Measurements from ENCODE around the gene THNSL1.

The THNSL1 gene

DNA sequence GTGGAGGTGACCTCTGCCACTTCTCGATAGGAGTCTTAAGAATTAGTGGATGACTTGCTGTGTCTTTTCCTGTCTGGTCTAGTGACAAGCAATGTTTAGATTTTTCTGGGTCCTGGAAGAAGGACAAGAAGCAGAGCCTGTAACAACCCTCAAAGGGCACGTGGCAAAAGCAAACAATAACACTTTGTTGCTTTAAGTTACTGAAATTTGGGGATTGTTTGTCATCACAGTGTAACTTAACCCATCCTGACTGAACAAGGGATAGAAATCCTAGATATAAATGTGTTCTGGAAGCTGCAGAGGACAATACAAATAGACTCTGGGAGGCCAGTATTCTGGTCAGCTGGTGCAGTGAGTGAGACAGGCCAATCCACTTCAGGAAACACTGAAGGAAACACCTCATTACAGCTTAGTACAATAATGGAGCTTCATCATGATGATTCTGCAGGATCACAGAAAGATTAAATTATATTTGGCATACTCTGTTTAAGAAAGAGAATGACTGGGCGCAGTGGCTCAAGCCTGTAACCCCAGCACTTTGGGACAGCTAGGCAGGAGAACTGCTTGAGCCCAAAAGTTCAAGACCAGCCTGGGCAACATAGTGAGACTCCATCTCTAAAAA is 23.8 kb upstream of the THNSL1 start:
- no peak for TF ChIP-seq EZH2phosphoT487 (IDR thresholded peaks at IDR 0.05; ENCODE audit: borderline replicate concordance, low read length)
- TF ChIP-seq, protein P1, sequence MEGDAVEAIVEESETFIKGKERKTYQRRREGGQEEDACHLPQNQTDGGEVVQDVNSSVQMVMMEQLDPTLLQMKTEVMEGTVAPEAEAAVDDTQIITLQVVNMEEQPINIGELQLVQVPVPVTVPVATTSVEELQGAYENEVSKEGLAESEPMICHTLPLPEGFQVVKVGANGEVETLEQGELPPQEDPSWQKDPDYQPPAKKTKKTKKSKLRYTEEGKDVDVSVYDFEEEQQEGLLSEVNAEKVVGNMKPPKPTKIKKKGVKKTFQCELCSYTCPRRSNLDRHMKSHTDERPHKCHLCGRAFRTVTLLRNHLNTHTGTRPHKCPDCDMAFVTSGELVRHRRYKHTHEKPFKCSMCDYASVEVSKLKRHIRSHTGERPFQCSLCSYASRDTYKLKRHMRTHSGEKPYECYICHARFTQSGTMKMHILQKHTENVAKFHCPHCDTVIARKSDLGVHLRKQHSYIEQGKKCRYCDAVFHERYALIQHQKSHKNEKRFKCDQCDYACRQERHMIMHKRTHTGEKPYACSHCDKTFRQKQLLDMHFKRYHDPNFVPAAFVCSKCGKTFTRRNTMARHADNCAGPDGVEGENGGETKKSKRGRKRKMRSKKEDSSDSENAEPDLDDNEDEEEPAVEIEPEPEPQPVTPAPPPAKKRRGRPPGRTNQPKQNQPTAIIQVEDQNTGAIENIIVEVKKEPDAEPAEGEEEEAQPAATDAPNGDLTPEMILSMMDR (IDR thresholded peaks at IDR 0.05; ENCODE audit: low read depth, low read length, poor library complexity, severe bottlenecking) = no peak
- Histone ChIP-seq H3K9me3 (ENCODE audit: control insufficient read depth, insufficient read depth, low read length) (no peaks in the 10 kb centered on the region), H3K27ac (ENCODE audit: low read depth, low read length) (no peak overlapping the region), H3K79me2 (ENCODE audit: control insufficient read depth, low read length) (no peaks in the 10 kb centered on the region), H3F3A (ENCODE audit: control insufficient read depth, insufficient read depth) (no peaks in the 10 kb centered on the region), H3K27me3 (ENCODE audit: control insufficient read depth, low read length) (no peaks in the 10 kb centered on the region), H3K4me1 (ENCODE audit: control insufficient read depth, low read length) (no peaks in the 10 kb centered on the region), H3K4me3 (ENCODE audit: low read length) (no peak overlapping the region), H3K9me2 (replicated peaks; ENCODE audit: control insufficient read depth, low read length) (no peaks in the 10 kb centered on the region), H4K20me1 (ENCODE audit: control insufficient read depth, insufficient read depth, low read depth, low read length) (no peaks in the 10 kb centered on the region), H3K4me2 (ENCODE audit: low read length) (no peak overlapping the region), H3K36me3 (ENCODE audit: control insufficient read depth, low read length) (no peaks in the 10 kb centered on the region)

DNA sequence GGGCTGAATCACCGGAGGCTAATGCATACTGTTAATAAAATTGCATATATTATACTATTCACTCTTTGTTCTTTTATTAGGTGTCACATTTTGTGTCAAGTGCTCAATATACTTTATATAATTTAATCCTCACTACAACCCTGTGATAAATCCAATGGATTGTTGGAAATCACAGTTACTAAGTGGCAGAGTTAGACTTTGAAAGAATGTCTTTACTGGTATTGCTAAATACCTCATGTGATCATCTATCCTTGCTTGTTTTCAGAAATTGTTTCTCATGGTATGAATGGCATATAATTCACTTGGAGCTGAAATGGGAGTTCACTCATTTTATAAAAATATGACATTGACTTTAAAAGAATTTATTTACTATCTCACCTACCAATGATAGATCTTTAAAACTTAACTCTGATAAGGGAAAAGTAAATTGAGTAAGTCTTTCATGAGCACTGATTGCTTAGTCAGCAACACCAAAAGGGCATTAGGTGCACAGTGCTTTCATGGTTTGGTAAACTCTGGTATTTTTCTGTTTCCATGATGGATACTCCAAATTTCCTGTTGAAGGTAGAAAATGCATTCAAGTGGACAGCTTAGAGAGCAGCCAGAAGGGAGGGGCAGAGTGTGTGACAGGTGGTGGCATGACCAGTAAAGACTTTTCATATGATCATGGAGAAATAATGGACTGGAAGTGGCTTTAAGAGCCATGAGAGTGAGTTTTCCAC is 23.0 kb upstream of the THNSL1 start:
- no peak for TF ChIP-seq EZH2phosphoT487 (IDR thresholded peaks at IDR 0.05; ENCODE audit: borderline replicate concordance, low read length)
- TF ChIP-seq, protein P1 (IDR thresholded peaks at IDR 0.05; ENCODE audit: low read depth, low read length, poor library complexity, severe bottlenecking) = no peak
- Histone ChIP-seq H3K27me3 (ENCODE audit: control insufficient read depth, low read length) (no peaks in the 10 kb centered on the region), H3K36me3 (ENCODE audit: control insufficient read depth, low read length) (no peaks in the 10 kb centered on the region), H3K4me3 (ENCODE audit: low read length) (no peak overlapping the region), H4K20me1 (ENCODE audit: control insufficient read depth, insufficient read depth, low read depth, low read length) (no peaks in the 10 kb centered on the region), H3K9me2 (replicated peaks; ENCODE audit: control insufficient read depth, low read length) (no peaks in the 10 kb centered on the region), H3K79me2 (ENCODE audit: control insufficient read depth, low read length) (no peaks in the 10 kb centered on the region), H3K4me1 (ENCODE audit: control insufficient read depth, low read length) (no peaks in the 10 kb centered on the region), H3K27ac (ENCODE audit: low read depth, low read length) (no peak overlapping the region), H3K4me2 (ENCODE audit: low read length) (no peak overlapping the region), H3K9me3 (ENCODE audit: control insufficient read depth, insufficient read depth, low read length) (no peaks in the 10 kb centered on the region), H3F3A (ENCODE audit: control insufficient read depth, insufficient read depth) (no peaks in the 10 kb centered on the region)

DNA sequence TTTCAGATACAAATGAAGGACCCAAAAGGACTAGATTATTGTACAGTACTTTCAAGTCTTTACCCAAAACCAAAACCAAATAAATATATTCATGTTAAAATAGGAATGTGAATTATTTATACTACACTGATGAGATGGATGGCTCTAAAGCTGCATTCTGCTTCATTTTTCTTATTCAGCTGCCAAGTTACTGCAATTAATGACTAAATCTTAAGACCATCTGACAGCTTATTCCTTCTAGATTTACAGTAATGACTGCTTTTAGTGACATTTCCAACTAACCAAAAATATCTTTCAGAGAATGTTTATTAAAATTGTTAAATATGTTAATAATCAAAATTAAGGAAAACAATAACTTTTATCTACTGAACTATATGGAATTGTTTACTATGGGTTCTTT is 21.3 kb upstream of the THNSL1 start:
- Histone ChIP-seq H3K27me3 (ENCODE audit: control insufficient read depth, low read length) (no peaks in the 10 kb centered on the region), H3K79me2 (ENCODE audit: control insufficient read depth, low read length) (no peaks in the 10 kb centered on the region), H3K27ac (ENCODE audit: low read depth, low read length) (no peak overlapping the region), H3K4me1 (ENCODE audit: control insufficient read depth, low read length) (no peaks in the 10 kb centered on the region), H3K9me3 (ENCODE audit: control insufficient read depth, insufficient read depth, low read length) (no peaks in the 10 kb centered on the region), H3K4me3 (ENCODE audit: low read length) (no peak overlapping the region), H4K20me1 (ENCODE audit: control insufficient read depth, insufficient read depth, low read depth, low read length) (no peaks in the 10 kb centered on the region), H3K4me2 (ENCODE audit: low read length) (no peak overlapping the region), H3F3A (ENCODE audit: control insufficient read depth, insufficient read depth) (no peaks in the 10 kb centered on the region), H3K9me2 (replicated peaks; ENCODE audit: control insufficient read depth, low read length) (no peaks in the 10 kb centered on the region), H3K36me3 (ENCODE audit: control insufficient read depth, low read length) (no peaks in the 10 kb centered on the region)
- no peak for TF ChIP-seq EZH2phosphoT487 (IDR thresholded peaks at IDR 0.05; ENCODE audit: borderline replicate concordance, low read length)
- TF ChIP-seq, protein P1 (IDR thresholded peaks at IDR 0.05; ENCODE audit: low read depth, low read length, poor library complexity, severe bottlenecking) = no peak

All from DOHH2 (cell line).